Ecto neural progenitor cell (in vitro differentiated cells): ENCODE data around the gene MED7.

Experiments
- DNase-seq: peaks from one replicate; pipeline ENCODE4 v3.0.0-alpha.2; 2018; ENCODE audit warnings: low spot score

MED7 gene

GRCh38 chr5:157106630-157107461, 35.8 kb downstream of the MED7 start:
- DNase-seq = peak; percentile 48

GRCh38 chr5:157100140-157100679, 42.5 kb downstream of the MED7 start:
- DNase-seq = no peak

GRCh38 chr5:157088342-157088990, 54.2 kb downstream of the MED7 start:
- no peak for DNase-seq
